GM12874 (cell line): ENCODE results near the gene ATP2C1.

Source experiments
- CTCF ChIP-seq: IDR thresholded peaks from 2 replicates; pipeline ENCODE4 v1.5.1; 2011; ENCODE audit warnings: low read depth, mild to moderate bottlenecking, control low read depth, low read length, moderate library complexity; ENCODE audit not compliant: insufficient read depth

The ATP2C1 gene

GRCh38 chr3:130960139-130960795 lies 66.4 kb downstream of the ATP2C1 start:
- no peak for TF ChIP-seq CTCF

GRCh38 chr3:130961458-130961857 lies 67.6 kb downstream of the ATP2C1 start:
- TF ChIP-seq CTCF: no peak

GRCh38 chr3:130963444-130963843 lies 69.6 kb downstream of the ATP2C1 start:
- no peak for TF ChIP-seq CTCF

GRCh38 chr3:130963878-130964277 lies 70.0 kb downstream of the ATP2C1 start:
- no peak for TF ChIP-seq CTCF

GRCh38 chr3:130967281-130967680 lies 73.4 kb downstream of the ATP2C1 start:
- no peak for TF ChIP-seq CTCF

GRCh38 chr3:130968221-130968620 lies 74.3 kb downstream of the ATP2C1 start:
- TF ChIP-seq CTCF: no peak

GRCh38 chr3:130969621-130970020 lies 75.7 kb downstream of the ATP2C1 start:
- no peak for TF ChIP-seq CTCF

- no peak for TF ChIP-seq CTCF
These were observed 77.3 kb downstream of the ATP2C1 start for GRCh38 chr3:130971208-130971607.
